Gastroesophageal sphincter (tissue), 4 donors: ENCODE results near the gene PCNT. TPM values are rescaled to one million over a fixed set of nuclear protein-coding genes. Genes with fewer than 3 reads are reported as not detected.

Source experiments
- ATAC-seq: fragments of 150-250 bp; one replicate; pipeline ENCODE4 v1.9.1; 2016; ENCODE audit warnings: mild to moderate bottlenecking, moderate library complexity
- H3K27ac ChIP-seq, 4 donors: fragments of 200-600 bp; sonication (generic) in 3 of 4; 1 replicate in 3 of 4; 2 replicates in 1 of 4; pipeline ENCODE4 v1.5.1; 2016 to 2019
- H3K27me3 ChIP-seq: fragments of 200-600 bp; sonication (generic); one replicate; pipeline ENCODE4 v1.5.1; 2019
- H3K36me3 ChIP-seq, 2 donors: fragments of 200-600 bp; sonication (generic); one replicate each; pipeline ENCODE4 v1.5.1; 2019; ENCODE audit warnings: control low read depth in 1 of 2
- H3K4me1 ChIP-seq, 3 donors: fragments of 200-600 bp; sonication (generic); 1 replicate in 2 of 3; 2 replicates in 1 of 3; pipeline ENCODE4 v1.5.1; 2016 to 2019; ENCODE audit warnings: control low read depth in 2 of 3
- H3K4me3 ChIP-seq, 2 donors: fragments of 200-600 bp; sonication (generic); one replicate each; pipeline ENCODE4 v1.5.1; 2019; ENCODE audit warnings: mild to moderate bottlenecking in 1 of 2, moderate library complexity in 1 of 2
- H3K9me3 ChIP-seq, 3 donors: fragments of 200-600 bp; sonication (generic); one replicate each; pipeline ENCODE4 v1.5.1; 2017 to 2019; ENCODE audit warnings: control low read depth in 2 of 3
- CTCF ChIP-seq, 4 experiments: fragments of 200-600 bp in 2 of 4; fragments of 450-650 bp in 2 of 4; sonication (generic) in 1 of 4; IDR thresholded peaks; one replicate each; pipeline ENCODE4 v1.5.1; 2017 to 2019; ENCODE audit warnings: antibody characterized with exemption in 4 of 4, mild to moderate bottlenecking in 2 of 4, moderate library complexity in 2 of 4
- EP300 ChIP-seq: sonication (generic); formaldehyde crosslinking; IDR thresholded peaks from one replicate; pipeline ENCODE4 v1.6.1; 2017; ENCODE audit warnings: antibody characterized with exemption, mild to moderate bottlenecking
- POLR2A ChIP-seq, 2 donors: fragments of 450-650 bp; IDR thresholded peaks; one replicate each; pipeline ENCODE4 v1.6.1; 2017; ENCODE audit warnings: antibody characterized with exemption in 2 of 2, mild to moderate bottlenecking in 2 of 2, moderate library complexity in 1 of 2
- POLR2AphosphoS5 ChIP-seq: sonication (generic); formaldehyde crosslinking; IDR thresholded peaks from one replicate; pipeline ENCODE4 v1.6.1; 2017; ENCODE audit warnings: antibody characterized with exemption
- WGBS, 2 donors: methylation state at CpG; one replicate each; pipeline ENCODE4 v1.1.5; 2018; ENCODE audit warnings: low coverage in 1 of 2; 5-methylcytosine and 5-hydroxymethylcytosine counted together
- total RNA-seq, 4 donors: library from RNA; depleted of rRNA; stranded (reverse); fragments of >200 nt; gene quantifications; one replicate each; pipeline ENCODE4 v1.1.0, GENCODE V29; 2016

Gene PCNT
- total RNA-seq, 4 donors from 2014 or later = 24.3 to 31.1 (median 27.3) TPM

DNA sequence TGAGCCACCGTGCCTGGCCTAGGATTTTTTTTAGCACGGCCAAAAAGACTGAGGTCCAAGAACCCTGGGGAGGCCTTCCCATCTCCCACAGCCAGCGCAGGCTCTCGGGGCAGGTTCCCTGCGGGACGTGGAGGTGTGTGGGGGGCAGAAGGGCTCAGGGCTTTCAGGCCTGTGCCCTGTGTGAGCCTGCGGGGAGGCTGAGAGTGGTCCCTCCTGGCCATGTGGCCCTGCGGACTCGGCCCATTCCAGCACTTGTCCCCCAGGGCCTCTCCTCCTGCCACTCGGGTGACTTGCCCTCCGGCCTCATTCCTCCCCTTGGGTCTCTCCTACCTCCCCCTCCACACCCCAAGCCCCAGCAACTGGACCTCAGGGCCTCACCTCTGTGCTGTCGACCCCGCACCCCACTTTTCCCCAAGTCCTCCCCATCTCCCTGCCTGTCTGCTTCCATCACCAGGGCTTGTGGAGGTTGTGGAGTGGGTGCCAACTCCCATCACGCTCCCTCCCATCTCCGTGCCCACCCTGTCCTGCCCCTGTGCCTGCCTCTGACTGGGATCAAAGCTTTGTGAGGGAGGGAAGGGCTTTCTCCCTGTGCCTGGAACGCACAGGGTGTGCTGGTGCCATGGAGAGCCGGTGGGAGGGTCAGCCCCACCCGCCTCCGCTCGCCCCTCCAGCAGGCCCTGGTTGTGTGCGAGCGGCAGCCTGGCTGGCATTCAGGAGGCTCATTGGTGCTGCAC is 102.5 kb downstream of the PCNT start:
- 82 to 98% methylated on average over 4 to 8 of the region's 22 CpGs for WGBS, 2 donors
- Histone ChIP-seq H3K4me1 (no peaks in the 10 kb centered on the region), H3K27me3 (no peaks in the 10 kb centered on the region), H3K36me3 (peaks cover 0 to 88% of the 10 kb centered on the region in 2 donors), H3K27ac (no peak overlapping the region), H3K4me3 (no peak overlapping the region), H3K9me3 (no peaks in the 10 kb centered on the region)
- TF ChIP-seq POLR2A (IDR thresholded peaks at IDR 0.05) (no peak), CTCF (IDR thresholded peaks at IDR 0.05) (no peak), EP300 (no peak), POLR2AphosphoS5 (no peak)
- ATAC-seq = no peak

DNA sequence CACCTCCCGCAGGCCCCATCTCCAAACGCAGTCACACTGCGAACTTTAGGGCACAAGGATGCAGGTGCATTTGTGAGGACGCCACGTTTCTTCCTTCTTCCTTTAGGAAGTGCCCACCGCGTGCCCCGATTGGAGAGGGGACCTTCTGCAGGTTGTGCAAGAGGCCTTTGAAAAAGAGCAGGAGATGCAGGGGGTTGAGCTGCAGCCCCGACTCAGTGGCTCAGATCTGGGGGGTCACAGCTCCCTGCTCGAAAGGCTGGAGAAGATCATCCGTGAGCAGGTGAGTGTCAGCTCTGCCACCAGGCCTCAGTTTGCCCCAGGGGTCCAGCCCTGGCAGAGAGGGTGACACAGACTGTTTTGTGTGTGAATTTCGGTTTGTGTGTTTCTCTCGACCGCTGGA is 103.6 kb downstream of the PCNT start:
- no peak for ATAC-seq
- Histone ChIP-seq H3K36me3 (peaks cover 0 to 88% of the 10 kb centered on the region in 2 donors), H3K4me3 (no peak overlapping the region), H3K9me3 (no peaks in the 10 kb centered on the region), H3K4me1 (no peaks in the 10 kb centered on the region), H3K27ac (no peak overlapping the region), H3K27me3 (no peaks in the 10 kb centered on the region)
- 83 to 96% methylated on average over 1 to 3 of the region's 14 CpGs for WGBS, 2 donors
- TF ChIP-seq POLR2A (IDR thresholded peaks at IDR 0.05) (no peak), POLR2AphosphoS5 (no peak), CTCF (IDR thresholded peaks at IDR 0.05) (no peak), EP300 (no peak)

GRCh38 chr21:46428286-46428685 is 104.3 kb downstream of the PCNT start:
- H3K27me3 ChIP-seq = no peaks in the 10 kb centered on the region
- H3K27ac ChIP-seq = no peak overlapping the region
- 100% methylated on average over 7 of the region's 23 CpGs; no CpG with 5 or more reads in 1 of the 2 donors for WGBS, 2 donors
- peaks cover 0 to 91% of the 10 kb centered on the region in 2 donors for H3K36me3 ChIP-seq
- no peak for ATAC-seq
- H3K9me3 ChIP-seq = no peaks in the 10 kb centered on the region
- H3K4me3 ChIP-seq = no peak overlapping the region
- no peaks in the 10 kb centered on the region for H3K4me1 ChIP-seq
- TF ChIP-seq EP300 (no peak), CTCF (IDR thresholded peaks at IDR 0.05) (no peak), POLR2A (IDR thresholded peaks at IDR 0.05) (no peak), POLR2AphosphoS5 (no peak)

DNA sequence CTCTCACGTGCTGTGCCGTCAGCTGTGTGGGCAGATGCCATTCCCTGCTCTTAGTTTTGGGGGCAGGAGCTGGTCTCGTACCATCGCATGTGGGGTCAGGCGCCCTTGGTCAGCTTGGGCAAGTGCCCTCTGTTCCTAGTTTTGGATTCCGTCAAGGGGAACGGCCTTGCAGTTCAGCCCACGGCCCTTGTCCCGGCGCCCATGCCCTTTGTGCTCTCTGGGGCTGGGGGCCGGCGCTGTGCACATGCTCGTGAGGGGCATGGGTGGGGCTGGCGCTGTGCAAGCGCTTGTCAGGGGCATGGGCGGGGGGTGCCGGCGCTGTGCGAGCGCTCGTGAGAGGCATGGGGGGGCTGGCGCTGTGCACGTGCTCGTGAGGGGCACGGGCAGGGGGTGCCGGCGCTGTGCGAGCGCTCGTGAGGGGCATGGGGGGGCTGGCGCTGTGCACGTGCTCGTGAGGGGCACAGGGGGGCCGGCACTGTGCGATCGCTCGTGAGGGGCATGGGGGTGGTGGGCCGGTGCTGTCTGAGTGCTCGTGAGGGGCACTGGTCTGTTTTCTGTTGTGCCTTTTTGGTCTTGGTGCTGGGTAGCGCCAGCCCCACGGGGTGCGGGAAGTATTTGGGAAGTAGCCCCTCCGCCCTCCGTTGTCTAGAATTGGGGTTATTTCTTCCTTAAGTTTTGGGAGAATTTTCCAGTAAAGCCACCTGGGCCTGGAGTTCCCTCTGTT is 105.2 kb downstream of the PCNT start:
- ATAC-seq = no peak
- Histone ChIP-seq H3K36me3 (peaks cover 0 to 98% of the 10 kb centered on the region in 2 donors), H3K27ac (no peak overlapping the region), H3K4me1 (no peaks in the 10 kb centered on the region), H3K27me3 (no peaks in the 10 kb centered on the region), H3K4me3 (no peak overlapping the region), H3K9me3 (no peaks in the 10 kb centered on the region)
- WGBS, 2 donors = 92 to 100% methylated on average over 2 to 11 of the region's 44 CpGs
- TF ChIP-seq CTCF (IDR thresholded peaks at IDR 0.05) (no peak), EP300 (no peak), POLR2A (IDR thresholded peaks at IDR 0.05) (no peak), POLR2AphosphoS5 (no peak)
